Keratinocyte (primary cell): ENCODE data around the gene SDF2L1. TPM values are rescaled to one million over a fixed set of nuclear protein-coding genes. Genes with fewer than 3 reads are reported as not detected.

ENCODE experiments used
- DNase-seq: peaks from one replicate; pipeline ENCODE4 v3.0.0-alpha.2; 2011; ENCODE audit warnings: low read depth, missing footprints, low spot score
- FAIRE-seq: peaks from 2 replicates; lab custom pipeline; 2011; peaks lifted over from hg19 to GRCh38; lab: Jason Lieb, UNC
- H2AFZ ChIP-seq: 2 replicates; pipeline ENCODE4 v1.6.0; 2012; ENCODE audit warnings: low read length, control low read depth, inconsistent platforms; ENCODE audit not compliant: control insufficient read depth
- H3K27ac ChIP-seq: 2 replicates; pipeline ENCODE4 v1.5.1; 2011; ENCODE audit warnings: low read length; ENCODE audit not compliant: control insufficient read depth, insufficient read depth
- H3K27me3 ChIP-seq: 3 replicates; pipeline ENCODE4 v1.6.0; 2011; ENCODE audit warnings: low read length; ENCODE audit not compliant: control insufficient read depth, insufficient read depth; ENCODE audit errors: extremely low read depth
- H3K36me3 ChIP-seq, 2 experiments: 2 replicates in 1 of 2; 3 replicates in 1 of 2; pipeline ENCODE4 v1.5.1; 2011; ENCODE audit warnings: low read length in 2 of 2, mild to moderate bottlenecking in 1 of 2; ENCODE audit not compliant: control insufficient read depth in 2 of 2, insufficient read depth in 2 of 2; ENCODE audit errors: extremely low read depth in 1 of 2
- H3K4me1 ChIP-seq: 3 replicates; pipeline ENCODE4 v1.5.1; 2011; ENCODE audit warnings: low read length; ENCODE audit not compliant: control insufficient read depth, insufficient read depth; ENCODE audit errors: extremely low read depth
- H3K4me2 ChIP-seq: 3 replicates; pipeline ENCODE4 v1.6.0; 2011; ENCODE audit warnings: low read depth, low read length; ENCODE audit not compliant: control insufficient read depth, insufficient read depth; ENCODE audit errors: extremely low read depth
- H3K4me3 ChIP-seq, 3 experiments: fragments of 200-600 bp in 1 of 3; sonication (generic) in 1 of 3; 2 replicates in 2 of 3; 3 replicates in 1 of 3; pipeline ENCODE4 v1.5.1; 2011 to 2016; ENCODE audit warnings: low read length in 3 of 3, mild to moderate bottlenecking in 3 of 3, control low read depth in 2 of 3, inconsistent platforms in 1 of 3, low read depth in 1 of 3, mixed read lengths in 1 of 3, mixed run types in 1 of 3, moderate library complexity in 1 of 3; ENCODE audit not compliant: control insufficient read depth in 2 of 3, insufficient read depth in 2 of 3; ENCODE audit errors: extremely low read depth in 1 of 3
- H3K79me2 ChIP-seq: 2 replicates; pipeline ENCODE4 v1.6.0; 2012; ENCODE audit warnings: low read length; ENCODE audit not compliant: control insufficient read depth, insufficient read depth
- H3K9ac ChIP-seq: 3 replicates; pipeline ENCODE4 v1.6.0; 2011; ENCODE audit warnings: low read length; ENCODE audit not compliant: control insufficient read depth, insufficient read depth; ENCODE audit errors: extremely low read depth
- H3K9me1 ChIP-seq: 3 replicates; pipeline ENCODE4 v1.6.0; 2011; ENCODE audit warnings: low read length; ENCODE audit not compliant: control insufficient read depth, insufficient read depth; ENCODE audit errors: extremely low read depth
- H3K9me3 ChIP-seq: 2 replicates; pipeline ENCODE4 v1.5.1; 2012; ENCODE audit warnings: low read depth, low read length; ENCODE audit not compliant: control insufficient read depth
- H4K20me1 ChIP-seq: 3 replicates; pipeline ENCODE4 v1.6.0; 2011; ENCODE audit warnings: low read length; ENCODE audit not compliant: control insufficient read depth, insufficient read depth; ENCODE audit errors: extremely low read depth
- CTCF ChIP-seq, 3 experiments: IDR thresholded peaks in 1 of 3; conservative IDR thresholded peaks in 1 of 3; optimal IDR thresholded peaks in 1 of 3; 2 replicates in 2 of 3; 3 replicates in 1 of 3; pipeline versions ENCODE3 to v1.5.1; 2011; ENCODE audit warnings: low read length in 3 of 3, mild to moderate bottlenecking in 3 of 3, moderate library complexity in 2 of 3, control low read depth in 1 of 3, inconsistent platforms in 1 of 3; ENCODE audit not compliant: insufficient read depth in 2 of 3; ENCODE audit errors: extremely low read depth in 1 of 3
- EZH2 ChIP-seq: IDR thresholded peaks from one replicate; pipeline ENCODE4 v1.6.1; 2012; ENCODE audit warnings: inconsistent platforms, mild to moderate bottlenecking, low read length, moderate library complexity
- dilution Hi-C: fragments of 300-500 bp; cut with MboI; formaldehyde crosslinking; loops from one replicate; pipeline ENCODE4 v1.7.0; 2020; ENCODE audit warnings: low sequenced_read_pairs; ENCODE audit not compliant: extremely low pct_ligation_motif_present
- polyA plus RNA-seq, 5 experiments: library from polyadenylated mRNA; depleted of rRNA in 3 of 5; stranded (reverse) in 3 of 5; stranded (forward) in 1 of 5; unstranded in 1 of 5; fragments of >200 nt; gene quantifications; 1 replicate in 1 of 5; 2 replicates in 3 of 5; 3 replicates in 1 of 5; pipeline versions ENCODE4 v1.2.1 to v1.2.3, GENCODE V29; 2011 to 2012; ENCODE audit warnings: missing spikeins in 2 of 5, low read depth in 1 of 5, low replicate concordance in 1 of 5

Gene SDF2L1
- polyA plus RNA-seq, 1 donor (not counting 4 experiments of a cell fraction or from before 2014, with no cell fraction given) = 25.6 TPM

DNA sequence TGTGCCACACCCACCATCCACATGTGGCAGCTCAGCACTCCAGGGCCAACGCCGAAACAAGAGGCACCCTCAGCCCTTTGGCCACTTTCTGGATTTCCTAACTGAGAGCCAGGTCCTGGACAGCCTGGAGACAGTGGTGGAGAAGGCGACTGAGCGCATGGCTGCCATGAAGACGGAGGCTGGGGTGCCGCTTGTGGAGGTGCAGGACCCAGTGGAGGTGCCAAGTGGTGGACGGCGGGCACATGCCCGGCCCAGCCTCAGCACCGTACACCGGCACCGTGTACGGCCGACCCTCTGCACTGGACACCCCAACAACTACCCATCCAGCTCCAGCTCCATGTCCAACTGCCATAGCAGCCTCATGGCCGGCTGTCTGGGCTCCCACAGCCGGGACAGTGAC, 8.0 kb upstream of the SDF2L1 start:
- Histone ChIP-seq H3K36me3 (no peaks in the 10 kb centered on the region), H2AFZ (no peak overlapping the region), H3K79me2 (peaks cover 7% of the 10 kb centered on the region), H3K4me1 (peaks cover 7% of the 10 kb centered on the region), H3K9me3 (no peaks in the 10 kb centered on the region), H3K4me2 (no peak overlapping the region), H3K9me1 (no peaks in the 10 kb centered on the region), H3K27ac (no peak overlapping the region), H3K9ac (no peak overlapping the region), H4K20me1 (no peaks in the 10 kb centered on the region), H3K4me3 (no peak overlapping the region), H3K27me3 (no peaks in the 10 kb centered on the region)
- DNase-seq (no peak), FAIRE-seq (no peak)
- dilution Hi-C loops = no loop called here
- TF ChIP-seq CTCF (optimal IDR thresholded peaks at IDR 0.05 in 1 of 3, IDR thresholded peaks at IDR 0.05 in 1 of 3, conservative IDR thresholded peaks at IDR 0.05 in 1 of 3; ENCODE audit: extremely low read depth in 1 of 3, insufficient read depth in 2 of 3, low read length in 3 of 3) (no peak), EZH2 (no peak)

GRCh38 chr22:21634844-21635243, 7.3 kb upstream of the SDF2L1 start:
- no peak for DNase-seq

More at GRCh38 chr22:21634844-21635243, 7.3 kb upstream of the SDF2L1 start:
- Histone ChIP-seq H3K4me3 (no peak overlapping the region), H4K20me1 (no peaks in the 10 kb centered on the region), H3K36me3 (no peaks in the 10 kb centered on the region), H3K27ac (no peak overlapping the region), H2AFZ (no peak overlapping the region), H3K9ac (no peak overlapping the region), H3K9me3 (no peaks in the 10 kb centered on the region), H3K4me2 (no peak overlapping the region), H3K79me2 (no peaks in the 10 kb centered on the region), H3K4me1 (peaks cover 7% of the 10 kb centered on the region), H3K9me1 (no peaks in the 10 kb centered on the region), H3K27me3 (no peaks in the 10 kb centered on the region)
- FAIRE-seq = no peak
- TF ChIP-seq CTCF (optimal IDR thresholded peaks at IDR 0.05 in 1 of 3, IDR thresholded peaks at IDR 0.05 in 1 of 3, conservative IDR thresholded peaks at IDR 0.05 in 1 of 3; ENCODE audit: extremely low read depth in 1 of 3, insufficient read depth in 2 of 3, low read length in 3 of 3) (no peak), EZH2 (no peak)
- dilution Hi-C loops = no loop called here
